KMS-11 (cell line): ENCODE measurements around the gene THOC7.
A peak's percentile ranks its signal among the peaks of the same experiment; 100 is the strongest.

Experiments used
- H2AFZ ChIP-seq: fragments of 200-600 bp; sonication (generic); 2 replicates; pipeline ENCODE4 v1.6.1; 2016; ENCODE audit warnings: antibody characterized with exemption, mixed run types, low read depth
- H3K27ac ChIP-seq: fragments of 200-600 bp; sonication (generic); 2 replicates; pipeline ENCODE4 v1.6.1; 2016; ENCODE audit warnings: mild to moderate bottlenecking, mixed run types
- H3K27me3 ChIP-seq: fragments of 200-600 bp; sonication (generic); 2 replicates; pipeline ENCODE4 v1.6.1; 2017; ENCODE audit warnings: mild to moderate bottlenecking, low read depth, mixed run types, moderate library complexity; ENCODE audit not compliant: insufficient read depth
- H3K36me3 ChIP-seq: fragments of 200-600 bp; sonication (generic); 2 replicates; pipeline ENCODE4 v1.6.1; 2017; ENCODE audit warnings: mild to moderate bottlenecking, mixed run types; ENCODE audit not compliant: insufficient read depth
- H3K4me1 ChIP-seq: fragments of 200-600 bp; sonication (generic); 2 replicates; pipeline ENCODE4 v1.6.1; 2016; ENCODE audit warnings: mild to moderate bottlenecking, low read depth, mixed run types; ENCODE audit not compliant: poor library complexity, severe bottlenecking
- H3K4me2 ChIP-seq: fragments of 200-600 bp; sonication (generic); 2 replicates; pipeline ENCODE4 v1.7.0; 2016; ENCODE audit warnings: mild to moderate bottlenecking, mixed run types
- H3K4me3 ChIP-seq: fragments of 200-600 bp; sonication (generic); IDR thresholded peaks from 2 replicates; pipeline ENCODE4 v1.6.1; 2017; ENCODE audit warnings: low read depth, low read length, mixed read lengths; ENCODE audit not compliant: insufficient read depth
- H3K79me2 ChIP-seq: fragments of 200-600 bp; sonication (generic); 2 replicates; pipeline ENCODE4 v1.6.1; 2016; ENCODE audit warnings: low read depth, mixed run types; ENCODE audit not compliant: insufficient read depth
- H3K9ac ChIP-seq: fragments of 200-600 bp; sonication (generic); 2 replicates; pipeline ENCODE4 v1.6.1; 2016; ENCODE audit warnings: mild to moderate bottlenecking, mixed run types
- H4K20me1 ChIP-seq: fragments of 200-600 bp; sonication (generic); 2 replicates; pipeline ENCODE4 v1.6.1; 2016; ENCODE audit warnings: mild to moderate bottlenecking, mixed run types; ENCODE audit not compliant: insufficient read depth
- TF ChIP-seq, protein P1 (sequence below): fragments of 200-600 bp; sonication (generic); conservative IDR thresholded peaks from 2 replicates; pipeline ENCODE4 v1.6.1; 2017; ENCODE audit warnings: low read depth, mild to moderate bottlenecking, antibody characterized with exemption, low read length, moderate library complexity, mixed read lengths

Gene THOC7

DNA sequence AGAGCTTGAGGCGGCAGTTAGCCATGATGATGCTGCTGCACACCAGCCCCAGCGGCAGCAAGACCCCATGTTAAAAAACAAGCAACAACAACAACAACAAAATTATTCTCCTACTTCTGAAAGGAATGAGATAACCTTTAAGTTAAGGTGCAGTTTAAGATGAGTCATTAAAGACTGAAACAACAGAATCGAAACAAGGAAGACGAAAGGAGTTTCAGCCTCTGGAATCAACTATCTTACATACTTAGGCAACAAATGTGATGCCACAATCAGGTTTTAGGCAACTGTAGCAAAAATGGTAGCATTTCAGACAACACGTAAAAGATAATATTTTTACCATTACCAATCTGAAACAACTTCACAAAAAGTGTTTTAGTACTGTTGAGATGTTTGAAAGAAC is 36.4 kb upstream of the THOC7 start:
- Histone ChIP-seq H3K4me1 (peaks cover 24% of the 10 kb centered on the region), H3K36me3 (no peaks in the 10 kb centered on the region), H3K4me2 (no peak overlapping the region), H3K4me3 (no peak overlapping the region), H4K20me1 (no peaks in the 10 kb centered on the region), H3K27ac (no peak overlapping the region), H3K27me3 (no peaks in the 10 kb centered on the region), H2AFZ (no peak overlapping the region), H3K9ac (no peak overlapping the region), H3K79me2 (no peaks in the 10 kb centered on the region)
- TF ChIP-seq, protein P1, sequence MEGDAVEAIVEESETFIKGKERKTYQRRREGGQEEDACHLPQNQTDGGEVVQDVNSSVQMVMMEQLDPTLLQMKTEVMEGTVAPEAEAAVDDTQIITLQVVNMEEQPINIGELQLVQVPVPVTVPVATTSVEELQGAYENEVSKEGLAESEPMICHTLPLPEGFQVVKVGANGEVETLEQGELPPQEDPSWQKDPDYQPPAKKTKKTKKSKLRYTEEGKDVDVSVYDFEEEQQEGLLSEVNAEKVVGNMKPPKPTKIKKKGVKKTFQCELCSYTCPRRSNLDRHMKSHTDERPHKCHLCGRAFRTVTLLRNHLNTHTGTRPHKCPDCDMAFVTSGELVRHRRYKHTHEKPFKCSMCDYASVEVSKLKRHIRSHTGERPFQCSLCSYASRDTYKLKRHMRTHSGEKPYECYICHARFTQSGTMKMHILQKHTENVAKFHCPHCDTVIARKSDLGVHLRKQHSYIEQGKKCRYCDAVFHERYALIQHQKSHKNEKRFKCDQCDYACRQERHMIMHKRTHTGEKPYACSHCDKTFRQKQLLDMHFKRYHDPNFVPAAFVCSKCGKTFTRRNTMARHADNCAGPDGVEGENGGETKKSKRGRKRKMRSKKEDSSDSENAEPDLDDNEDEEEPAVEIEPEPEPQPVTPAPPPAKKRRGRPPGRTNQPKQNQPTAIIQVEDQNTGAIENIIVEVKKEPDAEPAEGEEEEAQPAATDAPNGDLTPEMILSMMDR: no peak

DNA sequence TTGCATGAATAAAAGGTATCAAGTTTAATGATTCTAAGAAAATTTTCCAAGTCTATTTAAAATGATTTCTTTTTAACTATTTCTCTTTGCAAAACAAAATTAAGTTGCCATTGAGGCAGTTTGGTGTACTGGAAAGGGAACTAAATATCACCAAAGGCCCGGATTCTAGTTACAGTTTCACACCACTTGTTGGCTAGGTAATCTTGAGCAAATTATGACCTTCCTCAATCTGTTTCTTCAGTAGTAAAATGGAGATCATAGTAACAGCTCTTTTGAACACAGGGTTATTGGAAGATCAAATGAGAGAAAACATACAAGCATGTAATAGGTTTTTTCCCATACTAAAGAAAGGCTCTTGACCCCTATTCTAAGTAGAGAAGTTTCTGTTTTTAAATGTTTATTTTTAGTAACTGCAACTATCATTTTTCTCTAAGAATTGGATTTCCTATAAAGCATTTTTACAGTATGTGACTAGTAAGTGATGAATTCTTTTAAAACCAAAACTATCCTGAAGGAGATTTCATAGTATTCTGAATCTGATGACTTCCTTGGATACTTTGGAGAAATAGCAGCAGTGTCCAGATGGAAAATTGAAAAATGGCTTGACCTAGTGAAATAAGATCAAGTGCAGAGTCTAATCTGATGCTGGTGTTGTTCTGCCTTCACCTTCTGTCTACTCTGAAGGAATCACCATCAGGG is 32.9 kb upstream of the THOC7 start:
- TF ChIP-seq, protein P1: no peak
- H3K27me3 ChIP-seq: no peaks in the 10 kb centered on the region
- peaks cover 29% of the 10 kb centered on the region for H3K4me1 ChIP-seq
- H3K36me3 ChIP-seq: no peaks in the 10 kb centered on the region
- no peak overlapping the region for H3K4me3 ChIP-seq
- H3K4me2 ChIP-seq: peak overlapping the region; percentile 18
- no peak overlapping the region for H2AFZ ChIP-seq
- H3K79me2 ChIP-seq: no peaks in the 10 kb centered on the region
- H4K20me1 ChIP-seq: no peaks in the 10 kb centered on the region
- H3K9ac ChIP-seq: no peak overlapping the region; the same call in 1 of the 2 replicates
- H3K27ac ChIP-seq: peak overlapping the region; percentile 30; the same call in 1 of the 2 replicates

DNA sequence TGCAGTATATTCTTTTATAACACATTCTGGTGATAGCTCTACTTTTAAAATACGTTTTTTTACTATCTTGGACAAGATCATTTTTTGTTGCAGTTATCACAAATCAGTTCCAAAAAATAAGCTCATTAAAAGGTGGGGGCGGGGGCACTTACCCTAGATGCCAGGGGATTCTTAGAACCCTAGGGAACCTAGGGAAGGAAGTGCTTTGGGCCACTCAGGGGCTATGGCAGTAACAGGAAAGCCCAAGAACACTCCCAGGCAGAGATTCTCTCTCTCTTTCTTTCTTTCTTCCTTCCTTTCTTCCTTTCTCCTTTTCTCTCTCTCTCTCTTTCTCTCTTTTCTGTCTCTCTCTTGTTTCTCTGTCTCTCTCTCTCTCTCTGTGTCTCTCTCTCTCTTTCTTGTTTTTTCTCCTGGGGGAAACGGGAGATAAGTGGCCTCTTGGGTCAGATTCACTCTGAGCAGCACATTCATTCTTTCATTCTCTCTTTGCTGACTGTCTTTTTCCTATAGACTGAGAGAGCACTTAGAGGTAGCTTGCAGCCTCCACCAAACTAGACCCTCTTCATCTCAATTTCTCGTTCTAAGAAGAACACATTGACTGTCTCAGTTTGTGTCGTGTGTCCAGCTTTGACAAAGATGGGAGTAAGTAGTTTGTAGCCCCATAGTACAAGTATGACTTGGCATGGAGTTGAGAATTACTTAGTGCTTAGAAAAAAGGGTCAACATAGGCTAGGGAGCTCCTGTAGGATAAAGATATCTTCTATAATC is 32.0 kb upstream of the THOC7 start:
- no peaks in the 10 kb centered on the region for H3K27me3 ChIP-seq
- peaks cover 29% of the 10 kb centered on the region for H3K4me1 ChIP-seq
- H3K27ac ChIP-seq: no peak overlapping the region
- no peak overlapping the region for H2AFZ ChIP-seq
- TF ChIP-seq, protein P1: no peak
- H3K4me3 ChIP-seq: no peak overlapping the region
- H3K79me2 ChIP-seq: no peaks in the 10 kb centered on the region
- no peaks in the 10 kb centered on the region for H3K36me3 ChIP-seq
- no peak overlapping the region for H3K9ac ChIP-seq
- H4K20me1 ChIP-seq: no peaks in the 10 kb centered on the region
- H3K4me2 ChIP-seq: peak overlapping the region; percentile 18; the same call in 1 of the 2 replicates

DNA sequence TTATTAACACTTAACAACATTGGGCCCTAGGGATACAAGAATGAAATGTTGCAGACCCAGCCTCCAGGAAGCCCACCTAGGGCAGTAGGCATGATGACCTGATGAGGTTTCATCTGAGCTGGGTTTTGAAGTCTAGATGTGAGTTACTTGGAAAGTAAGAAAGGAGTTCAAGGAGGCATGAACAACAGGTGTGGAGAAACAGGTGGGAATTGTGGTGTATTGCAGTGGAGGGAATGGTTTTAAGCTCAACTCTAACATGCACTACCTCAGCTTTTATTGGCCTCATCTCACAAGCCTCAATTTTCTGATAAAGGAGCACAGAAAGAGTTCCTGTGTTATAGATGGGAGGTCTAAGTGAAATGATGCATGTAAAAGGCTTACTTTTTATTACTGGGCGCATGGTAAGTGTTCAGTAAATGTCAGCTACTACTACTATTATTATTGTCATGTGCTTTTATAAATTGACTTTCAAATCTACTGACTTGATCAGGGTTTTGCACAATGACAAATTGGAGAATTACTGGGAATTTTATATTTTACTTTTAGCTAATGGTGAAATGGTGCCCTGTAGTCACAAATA is 29.3 kb upstream of the THOC7 start:
- H3K27me3 ChIP-seq: no peaks in the 10 kb centered on the region
- no peak overlapping the region for H3K9ac ChIP-seq
- TF ChIP-seq, protein P1: no peak
- H3K27ac ChIP-seq: no peak overlapping the region
- H3K4me1 ChIP-seq: peaks cover 29% of the 10 kb centered on the region
- no peak overlapping the region for H3K4me3 ChIP-seq
- no peaks in the 10 kb centered on the region for H3K79me2 ChIP-seq
- no peaks in the 10 kb centered on the region for H3K36me3 ChIP-seq
- H3K4me2 ChIP-seq: no peak overlapping the region
- H4K20me1 ChIP-seq: no peaks in the 10 kb centered on the region
- H2AFZ ChIP-seq: no peak overlapping the region
